Vein endothelial cell (primary cell): ENCODE data around the gene SMG6. TPM values are rescaled to one million over a fixed set of nuclear protein-coding genes. Genes with fewer than 3 reads are reported as not detected.
A peak's percentile ranks its signal among the peaks of the same experiment; 100 is the strongest.

Experiments used
- small RNA-seq: library from RNA; depleted of rRNA; stranded (forward); fragments of <200 nt; gene quantifications from one replicate; pipeline ENCODE3, GENCODE V24; 2012
- total RNA-seq: library from RNA; depleted of rRNA; stranded (reverse); fragments of >200 nt; gene quantifications from 2 replicates; pipeline ENCODE4 v1.2.3, GENCODE V29; 2012

The SMG6 gene
- total RNA-seq: 31.2 and 47.4 TPM in 2 replicates

DNA sequence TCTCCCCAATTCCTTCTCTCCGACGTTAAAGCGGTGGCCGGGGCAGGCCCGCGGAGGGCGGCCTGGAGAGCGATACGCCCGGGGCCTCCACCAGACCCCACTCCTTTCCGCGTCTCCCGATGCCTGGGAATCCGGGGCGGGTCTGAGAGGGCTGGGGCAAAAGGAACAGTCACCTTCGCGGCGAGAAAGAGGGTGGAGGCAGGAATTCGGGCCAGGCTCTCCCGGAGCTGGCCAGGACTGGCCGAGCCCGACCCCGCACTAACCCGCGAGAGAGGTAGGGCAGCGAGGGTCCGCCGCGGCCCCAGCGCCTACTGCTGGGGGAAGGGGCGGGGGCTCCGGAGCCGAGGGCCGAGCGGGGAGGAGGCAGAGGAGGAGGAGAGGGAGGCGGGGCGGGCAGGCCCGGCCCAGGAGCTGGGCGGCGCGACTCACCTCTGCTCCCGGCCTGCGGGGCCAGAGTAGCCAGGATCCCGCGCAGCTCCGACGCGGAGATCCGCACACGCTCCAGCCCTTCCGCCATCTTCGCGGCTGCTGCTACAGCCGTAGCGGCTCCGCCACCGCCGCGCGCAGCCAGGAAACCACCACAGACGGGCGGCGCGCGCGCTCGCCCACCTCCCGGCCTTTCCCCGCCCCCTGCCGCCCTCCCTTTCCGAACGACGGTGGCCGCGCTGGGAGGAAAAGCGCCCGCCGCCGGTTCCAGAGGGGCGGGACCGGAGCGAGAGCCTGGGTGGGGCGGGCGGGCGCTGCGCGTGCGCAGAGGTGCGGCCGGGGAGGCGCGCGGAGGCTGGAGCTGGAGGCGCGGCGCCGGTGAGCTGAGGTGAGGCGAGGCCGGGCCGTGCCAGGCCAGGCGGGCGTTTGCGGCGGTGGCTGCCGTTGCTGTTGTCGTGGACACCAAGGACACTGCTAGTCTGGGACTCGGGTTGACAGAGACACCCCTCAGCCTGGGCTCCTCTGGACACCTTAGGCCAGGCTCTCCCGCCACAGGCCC is at the start of gene SMG6, which contains the start of gene SRR:
Gene SMG6 (minus strand): TSS at position 582 of the 985 bp plus-strand sequence. CDS start 65 bp downstream, at position 517.
Gene SRR (plus strand): TSS at position 747 of the 985 bp plus-strand sequence. CDS start 11,611 bp downstream, outside the sequence.

DNA sequence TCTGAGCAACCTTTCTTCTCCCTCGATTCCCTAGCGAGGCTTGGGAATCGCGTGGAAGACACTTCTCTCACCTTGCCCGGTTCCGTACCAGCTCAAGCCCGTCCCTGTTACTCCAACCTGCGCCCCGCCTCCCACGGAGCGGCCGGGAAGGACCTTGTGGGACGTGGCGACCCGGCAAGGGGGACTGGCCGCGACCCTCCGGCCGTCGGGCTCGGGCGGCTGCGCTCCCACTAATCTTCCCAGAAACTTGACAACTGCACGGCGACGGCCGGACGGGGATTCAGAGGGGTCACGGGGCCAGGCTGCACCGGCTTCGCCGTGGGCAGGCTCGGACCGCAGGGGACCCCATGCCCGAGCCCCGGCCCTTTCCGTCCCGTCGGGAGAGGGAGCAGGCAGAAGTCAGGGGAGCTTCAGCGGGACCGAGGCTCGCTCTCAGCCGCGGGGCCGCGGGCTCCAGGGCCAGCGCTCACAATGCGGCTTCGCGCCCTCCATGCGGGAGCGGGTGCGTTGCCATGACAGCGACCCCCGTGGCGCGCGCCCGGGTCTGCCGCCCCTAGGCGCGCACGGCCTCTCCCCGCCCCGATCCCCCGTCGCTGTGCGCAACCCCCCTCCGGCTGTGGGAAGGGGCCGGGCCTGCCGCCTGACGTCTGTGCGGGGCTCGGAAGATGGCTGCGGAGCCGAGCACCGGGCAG is 33.4 kb upstream of the SMG6 start, which contains the start of gene SGSM2:
Gene SGSM2 (plus strand): TSS at position 650 of the 692 bp plus-strand sequence. CDS start 188 bp downstream, outside the sequence.

DNA sequence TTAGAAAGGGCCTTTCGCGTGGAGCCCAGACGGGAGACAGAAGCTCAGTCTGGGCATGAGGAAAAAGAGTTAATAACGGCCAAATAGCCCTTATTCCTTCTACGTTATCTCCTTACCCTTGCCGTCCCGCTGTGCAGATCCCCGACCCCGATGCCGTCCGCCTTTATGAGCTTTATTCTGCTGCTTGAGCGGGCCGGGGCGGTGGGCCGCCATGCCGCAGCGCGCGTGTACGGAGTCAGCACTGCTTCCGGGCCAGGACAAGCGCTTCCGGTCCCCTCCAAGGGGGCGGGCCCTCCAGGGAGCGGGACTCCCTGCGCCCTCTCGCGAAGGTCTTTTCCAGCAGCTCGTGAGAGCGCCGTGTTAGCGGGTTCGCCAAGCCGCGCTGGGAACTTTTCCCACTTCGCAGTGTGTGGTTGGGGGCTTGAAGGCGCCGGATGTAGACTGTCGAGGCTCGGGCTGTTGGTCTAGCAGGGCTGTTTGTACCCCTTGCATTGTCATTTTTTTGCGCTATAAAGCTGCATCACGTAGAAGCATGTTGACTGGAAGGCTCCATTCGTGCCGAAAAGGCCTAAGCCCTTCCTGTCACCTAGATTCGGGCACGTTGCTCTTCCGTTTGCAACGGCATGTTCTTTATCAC is 32.7 kb upstream of the SMG6 start, which contains the start of gene TSR1:
Gene TSR1 (minus strand): TSS at position 243 of the 637 bp plus-strand sequence. CDS start 30 bp downstream, at position 213.

DNA sequence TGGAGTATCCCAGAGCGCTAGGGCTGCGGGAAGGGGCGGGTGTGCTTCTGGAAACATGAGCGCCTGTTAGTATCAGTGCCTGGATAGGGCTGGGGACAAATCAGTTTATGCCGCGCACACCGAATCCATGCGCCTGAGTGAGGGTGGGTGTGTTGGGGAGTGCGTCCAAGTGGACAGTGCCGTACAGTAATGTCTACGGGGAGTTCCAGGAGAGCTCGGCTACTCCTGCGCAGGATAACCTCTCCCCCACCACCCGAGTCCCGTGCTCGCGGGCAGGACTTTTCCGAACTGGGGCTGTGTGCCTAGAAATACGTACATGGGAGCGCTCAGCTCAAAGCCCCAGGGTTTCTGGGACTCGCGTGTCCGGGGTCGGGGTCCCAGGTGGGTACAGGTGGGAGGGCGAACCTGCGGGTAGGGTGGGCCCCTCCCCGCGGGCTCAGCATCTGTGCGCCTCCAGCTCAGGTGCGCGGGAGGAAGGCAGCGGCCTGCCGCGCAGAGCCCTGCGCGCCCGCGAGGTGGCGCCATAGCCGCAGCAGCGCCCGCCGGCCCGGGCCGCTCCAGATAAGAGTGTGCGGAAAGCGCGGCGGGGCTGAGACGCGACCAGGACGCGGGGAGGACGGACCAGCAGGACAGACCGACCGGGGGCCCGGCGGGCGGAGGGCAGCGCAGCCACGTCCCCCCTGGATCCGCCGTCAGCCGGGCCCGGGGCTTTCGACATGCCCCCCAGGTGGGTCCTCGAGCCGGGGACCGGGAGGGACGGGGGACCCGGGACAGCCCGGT is 248.9 kb downstream of the SMG6 start, which contains the start of gene HIC1:
Gene HIC1 (plus strand): TSS at position 592 of the 780 bp plus-strand sequence. CDS start 1,588 bp downstream, outside the sequence.

DNA sequence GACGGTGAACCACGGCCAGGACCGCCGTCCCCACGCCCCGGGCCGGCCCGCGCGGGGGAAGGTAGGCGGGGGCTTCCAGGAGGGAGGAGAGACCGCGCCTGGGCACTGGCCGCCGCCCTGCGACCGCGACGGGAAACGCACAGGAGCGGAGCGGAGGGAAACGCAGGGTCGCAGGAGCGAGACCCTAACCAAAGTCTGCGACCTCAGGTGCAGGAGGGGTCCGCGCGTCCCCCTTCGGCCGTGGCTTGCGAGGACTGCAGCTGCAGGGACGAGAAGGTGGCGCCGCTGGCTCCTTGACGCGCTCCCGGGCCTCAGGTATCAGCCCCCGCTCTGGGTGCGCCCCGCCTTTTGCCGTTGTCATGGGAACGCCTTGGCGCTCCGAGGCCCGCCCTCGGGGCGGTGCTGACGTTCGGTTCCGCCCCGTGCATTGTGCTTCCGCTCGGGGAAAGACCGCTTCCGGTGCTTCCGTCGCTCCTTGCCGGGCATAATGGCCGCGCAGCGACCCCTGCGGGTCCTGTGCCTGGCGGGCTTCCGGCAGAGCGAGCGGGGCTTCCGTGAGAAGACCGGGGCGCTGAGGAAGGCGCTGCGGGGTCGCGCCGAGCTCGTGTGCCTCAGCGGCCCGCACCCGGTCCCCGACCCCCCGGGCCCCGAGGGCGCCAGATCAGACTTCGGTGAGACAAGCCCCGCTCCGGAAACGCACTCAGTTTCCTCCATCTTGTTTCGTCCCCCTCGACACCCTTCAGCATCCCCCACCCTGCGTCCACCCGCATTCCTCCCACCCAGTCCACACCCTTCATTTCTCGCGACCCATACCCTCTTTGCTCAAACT is 261.8 kb downstream of the SMG6 start, which contains the start of gene OVCA2:
Gene OVCA2 (plus strand): TSS at position 462 of the 829 bp plus-strand sequence. CDS start 26 bp downstream, at position 488.

DNA sequence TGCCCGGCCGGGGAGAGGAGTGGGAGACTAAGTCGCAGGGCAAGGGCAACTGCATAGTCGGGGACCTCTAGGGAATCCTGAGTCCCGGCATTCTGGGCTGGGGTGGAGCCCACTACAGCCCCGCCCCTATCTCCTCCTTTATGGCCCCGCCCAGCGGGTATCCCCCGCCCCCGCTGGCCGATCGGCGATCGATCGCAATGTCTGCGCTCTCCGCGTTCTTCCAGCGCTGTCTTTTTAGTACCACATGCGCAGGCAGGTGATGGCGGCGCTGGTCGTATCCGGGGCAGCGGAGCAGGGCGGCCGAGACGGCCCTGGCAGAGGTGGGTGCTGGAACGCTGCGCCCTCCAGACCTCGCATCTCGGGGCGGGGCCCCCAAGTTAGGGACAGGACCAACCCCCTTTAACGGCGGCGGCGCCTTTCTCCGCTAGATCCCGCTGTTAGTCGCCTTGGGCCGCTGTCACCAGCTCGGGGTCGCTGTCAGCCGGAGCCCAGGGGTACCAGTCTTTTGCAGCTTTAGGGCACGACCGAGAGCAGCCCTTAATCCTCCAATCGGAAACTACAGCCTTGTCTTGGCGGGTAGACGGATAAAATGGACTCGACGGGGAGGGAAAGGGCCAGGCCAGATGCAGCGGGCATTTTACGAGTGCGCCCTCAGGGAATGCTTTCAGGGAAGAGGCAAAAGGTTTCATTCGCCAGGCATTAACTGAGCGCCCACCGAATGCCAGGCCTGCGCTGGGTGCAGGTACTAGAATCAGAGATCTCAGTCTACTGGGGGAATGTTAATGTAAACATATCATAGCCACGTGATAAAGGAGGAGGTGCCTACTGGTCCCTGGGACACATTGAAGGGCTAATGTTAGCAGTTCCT is 273.4 kb downstream of the SMG6 start, which contains the start of gene DPH1:
Gene DPH1 (plus strand): TSS at position 243 of the 868 bp plus-strand sequence. CDS start 17 bp downstream, at position 260.

DNA sequence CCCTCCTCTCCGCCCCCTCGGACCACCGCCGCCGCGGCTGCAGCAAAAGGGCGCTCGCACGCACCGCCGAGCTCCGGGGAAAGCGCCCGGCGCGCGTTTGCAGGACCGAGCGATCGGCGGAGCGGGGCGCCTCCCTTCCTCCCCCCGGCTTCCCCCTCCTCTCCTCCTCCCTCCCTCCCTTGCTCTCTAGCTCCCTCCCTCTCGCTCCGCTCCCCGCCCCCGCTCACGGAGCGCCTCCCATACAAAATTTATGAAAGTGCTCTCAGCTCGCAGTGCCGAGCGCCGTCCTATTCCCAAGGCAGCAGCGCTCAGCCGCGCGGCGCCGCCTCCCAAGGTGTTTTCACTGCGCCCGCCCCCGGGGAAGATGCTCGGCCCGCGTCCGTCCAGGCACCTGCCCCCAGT is 278.4 kb downstream of the SMG6 start, which contains the start of gene RTN4RL1:
Gene RTN4RL1 (minus strand): TSS at position 115 of the 402 bp plus-strand sequence. CDS start 469 bp downstream, outside the sequence.

Small RNA genes lying within 50 kb of the gene (small RNA-seq; reads per million reads assigned to genes)
- gene AC090617.6 (not detected), gene AC090617.7 (not detected), gene AC090617.8 (not detected), gene AC090617.9 (not detected), gene MIR132 (4.1 reads per million, percentile 91 among the genes with 10 or more reads in this experiment), gene MIR212 (1.9 reads per million, percentile 78 among the genes with 10 or more reads in this experiment), gene OVCA2 (not detected), gene RN7SL624P (not detected), gene SNORD91A (34.2 reads per million, percentile 98 among the genes with 10 or more reads in this experiment), gene SNORD91B (4.8 reads per million, percentile 92 among the genes with 10 or more reads in this experiment)

Other genes with a start within 250 kb of the SMG6 start
- 54.6 and 76.4 TPM in 2 replicates for gene HIC1, start 248.7 kb downstream of the SMG6 start, total RNA-seq
- 16.3 and 24.8 TPM in 2 replicates for gene SRR, start 165 bp upstream of the SMG6 start, total RNA-seq
- gene TSR1, start 32.7 kb upstream of the SMG6 start, total RNA-seq: 57.7 and 60.4 TPM in 2 replicates
- 38.4 and 54.5 TPM in 2 replicates for gene SGSM2, start 33.7 kb upstream of the SMG6 start, total RNA-seq
- gene MNT, start 97.3 kb upstream of the SMG6 start, total RNA-seq: 5.7 and 8.2 TPM in 2 replicates
- 15.7 and 18.4 TPM in 2 replicates for gene METTL16, start 208.1 kb upstream of the SMG6 start, total RNA-seq